Activated CD8-positive, alpha-beta memory T cell treated with anti-CD3 and anti-CD28 coated beads for 24 hours (primary cell): ENCODE data around the gene UVSSA.
"Not testable (repeated sequence)": the region's sequence is repeated elsewhere in the genome, so short reads cannot be mapped to it uniquely, and the experiment has no call there.

Source experiments
- DNase-seq: peaks from one replicate; pipeline ENCODE4 v3.0.0-alpha.2; 2020

Gene UVSSA

GRCh38 chr4:1317177-1318045, 29.6 kb upstream of the UVSSA start:
- no peak for DNase-seq

GRCh38 chr4:1318046-1318375, 29.0 kb upstream of the UVSSA start:
- DNase-seq: no peak

GRCh38 chr4:1318488-1319213, 28.4 kb upstream of the UVSSA start:
- no peak for DNase-seq

GRCh38 chr4:1321486-1321885, 25.5 kb upstream of the UVSSA start:
- DNase-seq: no peak

GRCh38 chr4:1321946-1322650, 24.9 kb upstream of the UVSSA start:
- DNase-seq: no peak

GRCh38 chr4:1323280-1323634, 23.8 kb upstream of the UVSSA start:
- DNase-seq: no peak

- no peak for DNase-seq
Observed at GRCh38 chr4:1323635-1324442, 23.2 kb upstream of the UVSSA start.

GRCh38 chr4:1324443-1325175, 22.4 kb upstream of the UVSSA start:
- DNase-seq: not testable (repeated sequence)

- no peak for DNase-seq
Observed at GRCh38 chr4:1325176-1325480, 21.9 kb upstream of the UVSSA start.

- DNase-seq: no peak
Observed at GRCh38 chr4:1325681-1326635, 21.1 kb upstream of the UVSSA start.

- no peak for DNase-seq
Observed at GRCh38 chr4:1326751-1327525, 20.1 kb upstream of the UVSSA start.

GRCh38 chr4:1327526-1328266, 19.3 kb upstream of the UVSSA start:
- no peak for DNase-seq

GRCh38 chr4:1328267-1329155, 18.5 kb upstream of the UVSSA start:
- no peak for DNase-seq

- no peak for DNase-seq
Observed at GRCh38 chr4:1329408-1330371, 17.3 kb upstream of the UVSSA start.

- DNase-seq: peak; percentile 80
Observed at GRCh38 chr4:1330761-1331590, 16.0 kb upstream of the UVSSA start.

- DNase-seq: no peak
Observed at GRCh38 chr4:1331591-1332353, 15.2 kb upstream of the UVSSA start.
